ENCODE data around the gene INPP5D.
"Not testable (repeated sequence)": the region's sequence is repeated elsewhere in the genome, so short reads cannot be mapped to it uniquely, and the experiment has no call there.

INPP5D gene

DNA sequence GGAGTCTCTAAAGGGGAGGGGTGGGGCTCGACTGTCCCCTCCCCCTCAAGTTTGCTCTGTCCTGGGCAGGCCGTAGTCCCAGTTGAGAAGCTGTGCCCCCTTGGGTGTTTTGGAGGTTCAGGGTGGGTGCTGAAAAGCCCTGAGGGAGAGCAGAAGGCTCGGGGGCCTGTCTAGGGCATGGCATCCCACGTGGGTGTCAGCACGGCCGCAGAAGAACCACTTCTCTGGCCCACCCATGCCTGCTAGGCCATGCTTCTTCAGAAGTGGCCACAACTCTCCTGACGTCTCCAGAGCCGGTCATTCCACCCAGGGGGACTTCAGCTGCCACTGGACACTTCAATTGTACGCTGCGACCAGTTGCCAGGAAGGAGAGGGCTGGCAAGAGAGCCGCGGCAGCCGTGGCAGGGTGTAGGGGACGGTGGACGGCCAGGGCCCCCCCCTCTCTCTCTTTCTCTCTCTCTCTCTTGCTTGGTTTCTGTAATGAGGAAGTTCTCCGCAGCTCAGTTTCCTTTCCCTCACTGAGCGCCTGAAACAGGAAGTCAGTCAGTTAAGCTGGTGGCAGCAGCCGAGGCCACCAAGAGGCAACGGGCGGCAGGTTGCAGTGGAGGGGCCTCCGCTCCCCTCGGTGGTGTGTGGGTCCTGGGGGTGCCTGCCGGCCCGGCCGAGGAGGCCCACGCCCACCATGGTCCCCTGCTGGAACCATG is at the start of gene INPP5D:
INPP5D (plus strand) TSS at position 546 of the 704 bp plus-strand sequence; CDS start at position 683, 137 bp downstream.
- in situ Hi-C loops (cut with HindIII; ENCODE audit: low sequenced_read_pairs): loop anchor here (5.0 kb wide), 1 partner anchor 58 kb away; no protein-coding TSS in a partner anchor

DNA sequence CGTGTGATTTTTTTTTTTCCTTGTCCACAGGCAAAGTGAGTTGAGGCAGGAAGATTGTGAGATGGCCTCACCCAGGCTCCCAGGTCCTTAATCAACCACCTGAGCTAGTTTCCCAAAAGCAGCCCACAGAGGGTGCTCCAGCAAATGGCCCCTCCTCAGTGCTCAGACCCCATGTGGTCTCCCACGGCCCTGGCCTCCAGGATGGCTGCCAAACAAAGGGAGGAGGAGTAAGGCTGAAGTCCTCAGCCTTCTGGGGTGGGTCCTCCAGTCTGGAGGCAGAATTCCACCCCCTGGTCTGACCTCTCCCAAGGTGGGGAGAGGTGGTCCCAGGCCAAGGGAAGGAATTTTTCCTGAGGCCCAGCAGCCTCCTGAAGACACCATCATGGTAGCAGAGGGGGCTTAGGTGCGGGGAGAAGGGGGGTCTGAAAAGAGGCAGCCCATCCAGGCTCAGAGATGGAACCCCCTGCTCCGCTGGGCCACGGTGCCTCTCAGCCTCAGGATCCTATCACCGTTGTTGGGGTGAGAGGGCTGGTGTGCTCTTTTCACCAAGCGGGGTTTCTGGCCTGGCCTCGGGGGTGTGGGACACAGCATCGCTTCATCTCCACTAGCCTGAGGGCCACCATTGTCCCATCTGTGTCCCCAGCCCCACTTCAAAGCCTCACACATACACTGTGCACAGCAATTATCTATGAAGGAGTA is 49.4 kb upstream of the INPP5D start:
- in situ Hi-C loops (cut with HindIII; ENCODE audit: low sequenced_read_pairs): loop anchor here (5.0 kb wide), 2 partner anchors 53 to 72 kb away; no protein-coding TSS in a partner anchor

DNA sequence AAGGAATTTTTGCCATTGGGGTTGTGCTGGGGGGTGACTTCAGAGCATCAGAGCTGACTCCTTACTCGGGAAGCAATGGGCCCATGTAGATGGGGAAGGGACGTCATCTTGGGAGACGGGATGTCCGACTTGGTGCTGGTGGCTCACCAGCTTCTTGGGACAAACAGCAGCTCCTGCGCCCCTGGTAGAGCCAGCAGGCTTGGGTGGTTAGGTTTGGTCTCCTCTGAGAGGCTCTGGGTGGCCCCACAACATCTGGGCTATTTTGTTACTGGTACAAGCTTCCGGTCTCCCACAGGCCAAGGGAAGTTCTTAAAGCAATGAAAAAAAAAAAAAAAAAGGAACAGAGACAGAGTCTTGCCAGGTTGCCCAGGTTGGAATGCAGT is 48.9 kb upstream of the INPP5D start:
- in situ Hi-C loops (cut with HindIII; ENCODE audit: low sequenced_read_pairs): loop anchor here (5.0 kb wide), 2 partner anchors 54 to 71 kb away; no protein-coding TSS in a partner anchor

DNA sequence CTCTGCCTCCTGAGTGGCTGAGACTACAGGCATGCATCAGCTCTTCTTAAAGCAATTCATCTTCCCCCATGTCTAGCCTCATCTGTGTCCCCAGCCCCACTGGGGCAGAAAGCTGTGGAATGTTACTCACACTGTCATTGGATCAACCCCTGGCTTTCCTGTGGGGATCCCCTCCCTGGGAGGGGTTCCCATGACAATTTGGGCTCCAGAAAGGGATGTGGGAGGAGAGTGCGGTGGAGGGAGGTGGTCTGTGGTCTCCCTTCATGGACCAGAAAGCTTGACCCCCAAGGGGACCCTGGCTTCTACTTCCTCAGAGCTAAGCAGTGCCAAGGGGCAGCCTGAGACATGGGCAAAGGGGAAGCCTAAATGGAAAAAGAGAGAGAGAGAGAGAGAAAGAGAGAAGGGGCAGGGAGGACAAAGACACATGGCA is 48.4 kb upstream of the INPP5D start:
- in situ Hi-C loops (cut with HindIII; ENCODE audit: low sequenced_read_pairs): loop anchor here (5.0 kb wide), 2 partner anchors 54 to 71 kb away; no protein-coding TSS in a partner anchor

DNA sequence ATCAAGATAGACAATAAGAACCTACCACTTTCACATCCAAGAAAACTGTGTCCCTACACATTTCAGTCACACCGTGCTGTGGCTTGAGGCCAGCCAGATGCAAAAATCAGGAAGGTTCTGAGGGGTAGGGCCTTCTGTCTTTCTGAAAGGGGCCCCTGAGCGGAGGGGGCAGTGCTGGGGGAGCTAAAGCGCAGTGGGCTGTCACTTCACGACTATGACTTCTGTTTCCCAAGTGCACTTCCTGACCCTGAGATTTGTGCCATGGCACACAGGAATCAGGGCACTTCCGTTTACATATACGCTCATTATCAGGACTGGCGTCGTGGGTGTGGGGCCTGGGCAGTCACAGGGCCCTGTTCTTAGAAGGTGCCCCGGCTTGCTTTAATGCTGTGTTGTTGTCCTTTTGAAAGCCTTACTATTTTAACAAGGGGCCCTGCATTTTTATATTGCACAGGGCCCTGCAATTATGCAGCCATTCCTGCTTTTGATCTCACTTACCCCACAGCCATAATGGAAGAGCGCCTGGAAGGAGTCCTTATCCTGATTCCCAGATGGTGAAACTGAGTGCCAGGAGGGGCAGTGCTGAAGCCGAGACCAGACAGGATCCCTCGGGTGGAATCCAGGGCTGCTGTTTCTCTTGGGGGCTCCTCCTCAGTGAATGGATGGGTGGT is 47.7 kb upstream of the INPP5D start:
- in situ Hi-C loops (cut with HindIII; ENCODE audit: low sequenced_read_pairs): loop anchor here (5.0 kb wide), 2 partner anchors 55 to 70 kb away; no protein-coding TSS in a partner anchor

DNA sequence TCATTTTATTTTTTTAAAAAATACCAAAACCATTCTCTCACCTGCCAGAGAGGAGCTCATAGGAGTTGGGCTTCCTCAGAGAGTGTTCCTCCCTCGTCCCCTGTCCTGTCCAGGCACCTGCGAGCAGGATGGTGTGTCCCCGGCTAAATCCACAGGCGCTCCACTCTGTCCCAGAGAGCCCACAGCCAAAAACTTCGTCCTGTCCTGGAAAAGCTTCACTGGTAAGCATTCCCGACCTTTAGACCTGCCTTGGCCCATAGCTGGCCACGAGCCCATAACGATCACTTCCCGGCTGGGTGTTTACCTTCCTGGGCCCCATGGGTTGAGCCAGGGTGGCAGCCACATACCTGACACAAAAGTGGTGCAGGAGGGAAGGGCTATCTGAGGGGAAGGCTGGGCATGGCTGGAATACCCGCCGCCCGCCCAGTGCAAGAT is 47.1 kb upstream of the INPP5D start, which contains the start of gene NGEF:
NGEF (minus strand) TSS at position 230 of the 435 bp plus-strand sequence. CDS start 38,366 bp downstream, outside the sequence.
- in situ Hi-C loops (cut with HindIII; ENCODE audit: low sequenced_read_pairs): loop anchor here (5.0 kb wide), 2 partner anchors 56 to 69 kb away; no protein-coding TSS in a partner anchor

DNA sequence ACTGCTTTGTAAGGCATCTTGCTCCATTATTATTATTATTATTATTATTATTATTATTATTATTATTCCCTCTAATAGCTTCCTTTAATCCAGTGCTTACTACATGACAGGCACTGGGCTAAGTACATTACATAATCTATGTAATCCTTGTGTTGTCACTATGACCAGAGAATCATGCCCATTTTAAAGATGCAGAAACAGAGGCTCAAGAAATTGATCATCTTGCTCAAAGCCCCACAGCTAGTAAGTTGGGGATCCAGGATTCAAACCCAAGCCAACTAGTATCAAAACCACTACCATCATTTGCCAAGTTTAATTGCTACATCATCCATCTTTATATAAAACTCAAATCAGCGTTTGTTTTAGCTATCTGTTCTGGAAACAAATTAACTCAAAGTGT is 46.5 kb upstream of the INPP5D start:
- in situ Hi-C loops (cut with HindIII; ENCODE audit: low sequenced_read_pairs): loop anchor here (5.0 kb wide), 2 partner anchors 56 to 69 kb away; no protein-coding TSS in a partner anchor

DNA sequence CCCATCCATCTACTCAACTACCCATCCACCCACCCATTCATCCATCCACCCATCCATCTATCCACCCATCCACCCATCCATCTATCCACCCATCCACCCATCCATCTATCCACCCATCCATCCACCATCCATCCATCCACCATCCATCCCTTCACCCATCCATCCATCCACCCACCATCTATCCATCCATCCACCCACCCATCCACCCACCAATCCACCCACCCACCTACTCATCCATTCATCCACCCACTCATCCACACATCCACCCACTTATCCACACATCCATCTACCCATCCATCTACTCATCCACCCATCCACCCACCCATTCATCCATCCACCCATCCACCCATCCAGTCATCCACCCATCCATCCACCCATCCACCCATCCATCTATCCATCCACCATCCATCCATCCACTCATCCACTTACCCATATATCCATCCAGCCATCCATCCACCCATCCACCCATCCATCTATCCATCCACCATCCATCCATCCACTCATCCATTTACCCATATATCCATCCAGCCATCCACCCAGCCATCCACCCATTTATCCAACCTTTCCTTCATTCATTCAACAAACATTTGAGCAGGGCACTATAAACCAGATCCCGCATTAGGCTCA is 45.0 kb upstream of the INPP5D start:
- in situ Hi-C loops (cut with HindIII; ENCODE audit: low sequenced_read_pairs): no loop called here

DNA sequence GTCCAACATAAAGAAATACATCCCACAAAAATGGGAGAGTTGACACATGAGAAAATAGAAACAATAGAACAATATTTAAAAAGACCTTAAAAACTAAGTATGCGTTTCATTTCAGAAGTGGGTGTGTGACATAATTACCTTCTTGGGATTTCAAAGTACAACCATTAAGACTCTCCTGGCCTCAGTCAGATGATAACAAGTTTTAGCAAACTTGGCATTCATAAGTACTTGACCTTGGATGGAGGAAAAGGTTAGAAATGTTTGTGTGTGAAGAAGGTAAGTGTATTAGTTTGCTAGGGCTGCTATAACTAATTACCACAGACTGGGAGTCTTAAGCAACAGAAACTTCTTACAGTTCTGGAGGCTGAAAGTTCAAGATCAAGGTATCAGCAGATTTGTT is 42.2 kb upstream of the INPP5D start:
- in situ Hi-C loops (cut with HindIII; ENCODE audit: low sequenced_read_pairs): no loop called here

DNA sequence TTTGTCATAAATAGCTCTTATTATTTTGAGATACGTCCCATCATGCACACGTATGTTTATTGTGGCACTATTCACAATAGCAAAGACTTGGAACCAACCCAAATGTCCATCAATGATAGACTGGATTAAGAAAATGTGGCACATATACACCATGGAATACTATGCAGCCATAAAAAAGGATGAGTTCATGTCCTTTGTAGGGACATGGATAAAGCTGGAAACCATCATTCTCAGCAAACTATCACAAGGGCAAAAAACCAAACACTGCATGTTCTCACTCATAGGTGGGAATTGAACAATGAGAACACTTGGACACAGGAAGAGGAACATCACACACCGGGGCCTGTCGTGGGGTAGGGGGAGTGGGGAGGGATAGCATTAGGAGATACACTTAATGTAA is 40.5 kb upstream of the INPP5D start:
- in situ Hi-C loops (cut with HindIII; ENCODE audit: low sequenced_read_pairs): not testable (repeated sequence)

DNA sequence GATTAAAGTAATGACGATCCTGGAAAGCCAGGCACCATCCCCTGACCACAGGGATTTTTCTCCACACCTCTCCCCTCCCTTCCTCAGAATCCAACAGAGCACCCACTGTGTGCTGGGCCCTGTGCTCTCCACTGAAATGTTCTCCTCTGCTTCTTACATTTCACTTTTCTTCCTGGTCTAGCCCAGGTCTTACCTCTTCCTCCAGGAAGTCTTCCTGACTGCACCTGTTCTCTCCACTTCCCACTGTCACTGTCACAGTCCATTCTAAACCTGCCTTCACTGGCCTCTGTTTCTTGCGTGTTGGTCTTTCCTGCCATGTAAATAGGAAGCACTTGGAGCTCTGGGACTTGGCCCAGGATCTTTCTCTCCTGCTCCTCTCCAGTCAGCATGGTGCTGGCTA is 39.7 kb upstream of the INPP5D start:
- in situ Hi-C loops (cut with HindIII; ENCODE audit: low sequenced_read_pairs): no loop called here

DNA sequence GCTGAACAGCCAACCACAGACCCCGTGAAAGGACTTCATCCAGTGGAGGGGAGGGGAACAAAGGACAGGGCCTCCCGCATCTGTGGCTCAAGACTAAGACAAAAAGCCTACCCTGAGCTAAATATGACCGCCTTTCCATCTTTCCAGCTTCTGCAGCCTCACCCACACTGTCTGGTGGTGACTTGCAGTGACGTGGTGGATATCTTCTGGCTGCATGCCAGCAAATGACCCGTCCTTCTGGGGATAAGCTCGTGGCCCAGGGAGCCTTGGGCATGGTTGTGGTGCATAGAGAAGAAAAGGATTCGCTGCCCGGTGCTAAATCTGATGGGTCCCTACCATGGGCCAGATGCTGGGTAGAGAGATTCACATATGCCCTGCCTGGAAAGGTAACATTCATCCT is 38.4 kb upstream of the INPP5D start:
- in situ Hi-C loops (cut with HindIII; ENCODE audit: low sequenced_read_pairs): no loop called here

DNA sequence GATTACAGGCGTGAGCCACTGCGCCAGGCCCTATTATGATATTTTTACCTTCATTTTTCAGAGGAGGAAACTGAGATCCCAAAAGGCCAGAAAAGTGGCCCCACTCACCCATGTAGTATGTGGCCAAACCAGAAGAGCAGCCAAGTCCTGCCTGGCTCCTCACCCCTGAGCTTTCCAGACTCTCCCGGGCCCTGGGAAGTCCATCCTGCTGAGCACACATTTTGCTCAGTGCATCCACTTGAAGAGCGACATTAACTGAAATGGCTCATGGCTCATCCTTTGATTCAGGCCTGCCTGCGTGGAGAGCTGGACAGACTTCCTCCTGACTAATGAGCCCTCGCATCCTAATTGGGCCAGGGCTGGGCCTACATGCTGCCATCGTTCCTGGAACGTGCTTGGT is 37.6 kb upstream of the INPP5D start:
- in situ Hi-C loops (cut with HindIII; ENCODE audit: low sequenced_read_pairs): no loop called here

DNA sequence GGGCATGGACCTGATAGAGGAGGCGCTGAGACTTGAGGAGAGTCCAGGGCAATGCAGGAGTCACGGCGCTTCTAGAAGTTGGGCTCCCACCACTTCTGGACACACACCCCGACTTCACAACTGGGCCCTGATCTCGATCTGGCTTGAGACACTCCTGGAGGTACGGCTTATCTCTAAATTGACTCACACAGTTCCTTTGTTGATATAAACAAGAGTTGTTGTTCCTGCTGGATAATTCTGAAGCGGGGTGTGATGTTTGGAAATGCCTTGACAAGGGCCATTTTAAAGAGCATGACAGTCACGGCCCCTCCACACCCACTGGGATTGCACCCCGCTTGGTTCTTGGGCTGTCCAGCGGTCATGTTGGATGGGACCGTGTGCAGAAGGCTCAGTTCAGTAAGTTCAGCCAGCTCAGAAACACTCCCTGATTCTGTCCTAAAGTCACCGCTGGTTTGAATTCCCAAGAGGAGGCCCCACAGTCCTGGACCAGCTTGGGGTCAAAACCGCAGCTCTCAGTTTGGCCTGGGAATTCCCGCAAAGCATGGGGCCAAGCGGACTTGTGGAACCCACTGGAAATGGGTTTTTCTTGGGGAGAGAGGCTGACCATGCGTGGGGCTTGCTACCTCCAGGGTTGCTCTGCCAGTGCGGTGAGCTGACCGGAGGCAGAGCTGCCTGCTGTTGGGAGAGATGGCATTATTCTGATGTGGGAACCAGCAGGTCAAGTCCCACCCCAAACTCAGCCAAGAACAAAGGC is 37.0 kb upstream of the INPP5D start:
- in situ Hi-C loops (cut with HindIII; ENCODE audit: low sequenced_read_pairs): no loop called here

DNA sequence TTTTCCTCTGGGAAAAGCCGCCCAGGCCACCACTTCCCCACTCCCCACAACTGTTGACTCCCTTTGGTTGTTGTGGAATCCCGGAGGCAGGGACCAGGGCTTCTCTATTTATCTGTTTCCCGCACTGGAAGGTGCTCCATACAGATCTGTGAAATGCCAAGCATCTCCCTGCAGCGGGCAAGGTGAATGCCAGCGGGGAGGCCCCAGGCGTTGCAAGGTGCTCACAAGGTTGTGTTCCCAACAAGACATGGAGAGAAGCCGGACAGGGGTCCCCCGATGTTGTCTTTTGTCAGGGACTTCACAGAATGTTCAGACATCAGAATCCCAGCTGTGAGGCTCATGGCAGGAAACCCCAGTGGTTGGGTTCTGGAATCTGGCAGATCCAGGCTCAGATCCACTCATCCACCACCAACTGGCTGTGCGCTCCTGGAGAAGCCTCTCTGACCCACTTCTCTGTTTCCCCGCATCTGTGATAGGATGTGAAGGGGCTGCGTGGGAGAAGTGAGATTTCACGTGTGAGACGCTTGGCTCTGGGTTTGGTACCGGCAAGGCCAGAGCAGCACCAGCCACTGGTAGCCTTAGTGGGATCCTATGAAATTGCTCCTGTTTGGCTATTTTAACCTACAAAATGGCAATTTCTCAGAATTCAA is 36.3 kb upstream of the INPP5D start:
- in situ Hi-C loops (cut with HindIII; ENCODE audit: low sequenced_read_pairs): no loop called here

DNA sequence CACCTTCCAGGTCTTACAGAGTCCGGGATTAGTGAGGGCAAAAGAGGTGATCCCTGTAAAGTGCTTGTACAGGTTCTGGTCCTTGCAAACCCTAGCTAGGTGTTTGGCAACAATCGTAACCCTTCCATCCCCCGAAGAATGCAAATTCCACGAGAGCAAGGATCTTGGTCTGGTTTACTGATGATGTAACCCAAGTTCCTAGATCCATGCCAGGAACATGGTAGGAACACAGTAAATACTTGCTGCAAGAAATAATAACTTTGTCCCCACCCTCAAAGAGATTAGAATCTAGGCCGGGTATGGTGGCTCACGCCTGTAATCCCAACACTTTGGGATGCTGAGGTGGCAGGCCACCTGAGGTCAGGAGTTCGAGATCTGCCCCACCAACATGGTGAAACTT is 34.4 kb upstream of the INPP5D start:
- in situ Hi-C loops (cut with HindIII; ENCODE audit: low sequenced_read_pairs): no loop called here

DNA sequence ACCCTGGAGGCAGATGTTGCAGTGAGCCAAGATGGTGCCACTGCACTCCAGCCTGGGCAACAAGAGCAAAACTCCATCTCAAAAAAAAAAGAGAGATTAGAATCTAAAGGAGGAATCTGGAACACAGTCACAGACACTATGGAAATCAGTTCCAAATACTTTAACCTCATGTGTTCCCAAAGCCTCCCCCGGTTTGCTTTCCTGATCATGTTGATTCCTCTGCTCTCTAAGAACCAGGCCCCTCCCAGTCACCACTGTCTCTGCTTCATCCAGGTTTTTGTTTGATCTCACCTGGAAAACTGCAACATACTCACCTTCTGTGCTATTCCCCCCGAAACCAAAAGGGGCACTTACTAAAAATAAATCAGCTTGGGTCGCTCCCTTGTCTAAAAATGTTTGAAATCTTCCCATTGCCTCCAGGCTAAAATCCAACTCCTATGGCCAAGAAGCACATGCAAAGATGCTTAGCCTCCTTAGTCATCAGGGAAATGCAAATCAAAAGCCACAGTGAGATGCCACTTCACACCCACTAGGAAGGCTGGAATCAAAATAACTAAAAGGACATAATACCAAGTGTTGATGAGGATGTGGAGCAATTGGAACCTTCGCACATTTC is 33.8 kb upstream of the INPP5D start:
- in situ Hi-C loops (cut with HindIII; ENCODE audit: low sequenced_read_pairs): no loop called here

DNA sequence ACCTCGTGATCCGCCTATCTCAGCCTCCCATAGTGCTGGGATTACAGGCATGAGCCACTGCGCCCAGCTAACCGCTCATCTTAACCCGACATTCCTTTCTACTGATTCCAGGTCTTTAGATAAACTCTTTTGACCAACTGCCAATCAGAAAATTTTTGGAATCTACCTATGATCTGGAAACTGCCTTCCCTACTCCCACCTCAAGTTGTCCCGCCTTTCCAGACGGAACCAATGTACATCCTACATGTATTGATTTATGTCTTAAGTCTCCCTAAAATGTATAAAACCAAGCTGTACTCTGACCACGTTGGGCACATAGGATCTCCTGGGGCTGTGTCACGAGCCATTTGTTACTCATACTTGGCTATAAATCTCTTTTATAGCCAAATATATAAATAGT is 30.8 kb upstream of the INPP5D start:
- in situ Hi-C loops (cut with HindIII; ENCODE audit: low sequenced_read_pairs): no loop called here
